ENCODE measurements around the gene GRID1.

DNA sequence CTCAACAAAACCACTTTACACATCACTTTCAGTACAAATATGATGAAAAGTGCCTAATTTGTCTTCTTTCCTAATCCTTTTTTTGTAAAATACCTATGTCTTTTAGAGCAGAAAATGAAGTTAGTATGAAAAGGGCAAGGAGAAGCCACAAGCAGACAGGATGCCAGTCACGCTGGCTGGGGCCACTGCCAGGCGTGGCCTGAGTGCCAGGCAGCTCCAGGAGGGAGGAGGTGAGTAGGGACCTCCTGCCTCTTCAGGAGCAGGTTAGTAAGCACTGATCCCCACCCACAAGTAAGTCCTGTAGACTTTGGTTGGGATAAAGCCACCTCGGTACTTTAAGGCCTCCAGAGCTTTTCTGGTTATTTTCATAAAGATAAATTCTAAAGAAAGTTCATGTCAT lies 432.0 kb downstream of the GRID1 start:
- TF ChIP-seq, protein P1, sequence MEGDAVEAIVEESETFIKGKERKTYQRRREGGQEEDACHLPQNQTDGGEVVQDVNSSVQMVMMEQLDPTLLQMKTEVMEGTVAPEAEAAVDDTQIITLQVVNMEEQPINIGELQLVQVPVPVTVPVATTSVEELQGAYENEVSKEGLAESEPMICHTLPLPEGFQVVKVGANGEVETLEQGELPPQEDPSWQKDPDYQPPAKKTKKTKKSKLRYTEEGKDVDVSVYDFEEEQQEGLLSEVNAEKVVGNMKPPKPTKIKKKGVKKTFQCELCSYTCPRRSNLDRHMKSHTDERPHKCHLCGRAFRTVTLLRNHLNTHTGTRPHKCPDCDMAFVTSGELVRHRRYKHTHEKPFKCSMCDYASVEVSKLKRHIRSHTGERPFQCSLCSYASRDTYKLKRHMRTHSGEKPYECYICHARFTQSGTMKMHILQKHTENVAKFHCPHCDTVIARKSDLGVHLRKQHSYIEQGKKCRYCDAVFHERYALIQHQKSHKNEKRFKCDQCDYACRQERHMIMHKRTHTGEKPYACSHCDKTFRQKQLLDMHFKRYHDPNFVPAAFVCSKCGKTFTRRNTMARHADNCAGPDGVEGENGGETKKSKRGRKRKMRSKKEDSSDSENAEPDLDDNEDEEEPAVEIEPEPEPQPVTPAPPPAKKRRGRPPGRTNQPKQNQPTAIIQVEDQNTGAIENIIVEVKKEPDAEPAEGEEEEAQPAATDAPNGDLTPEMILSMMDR (IDR thresholded peaks at IDR 0.05), result no peak
- no peak for TF ChIP-seq POLR2A (IDR thresholded peaks at IDR 0.05)
